ENCODE measurements around the gene LRP8.

The LRP8 gene

DNA sequence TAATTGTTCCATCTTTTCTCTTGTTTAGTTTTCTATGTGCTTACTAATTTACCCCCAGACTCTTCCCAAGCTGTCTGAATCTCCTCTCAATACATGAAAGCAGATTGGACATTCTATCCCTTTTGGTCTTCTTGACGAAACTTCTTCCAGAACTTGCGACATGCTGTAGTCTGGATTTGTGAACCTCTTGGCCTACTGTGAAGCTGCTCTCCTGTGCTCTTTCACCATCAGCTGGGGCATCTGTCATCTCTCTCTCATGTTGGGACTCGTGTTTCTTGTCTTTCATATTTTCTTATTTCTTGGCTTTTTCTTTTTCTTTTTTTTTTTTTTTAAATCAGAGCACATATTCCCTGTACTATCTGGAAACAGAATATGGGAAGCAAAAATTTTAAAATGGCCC is 124.4 kb downstream of the LRP8 start:
- Histone ChIP-seq H3K79me2 (ENCODE audit: low read length) (peaks cover 2% of the 10 kb centered on the region), H2AFZ (ENCODE audit: low read length) (no peak overlapping the region), H3K9me3 (replicated peaks; ENCODE audit: insufficient read depth, low read length) (no peaks in the 10 kb centered on the region), H3K9me2 (replicated peaks; ENCODE audit: insufficient read depth, low read length) (no peaks in the 10 kb centered on the region), H4K20me1 (ENCODE audit: insufficient read depth, low read length) (no peaks in the 10 kb centered on the region), H3K4me1 (ENCODE audit: low read length) (no peaks in the 10 kb centered on the region), H3K4me3 (ENCODE audit: low read length) (no peak overlapping the region), H3K27me3 (replicated peaks; ENCODE audit: insufficient read depth, low read length) (no peaks in the 10 kb centered on the region), H3F3A (ENCODE audit: insufficient read depth, low read length) (no peaks in the 10 kb centered on the region), H3K4me2 (ENCODE audit: low read depth, low read length) (no peak overlapping the region), H3K36me3 (replicated peaks; ENCODE audit: insufficient read depth, low read length) (0 out of 2 replicates have a peak, but pooled peaks cover 3% of the 10 kb centered on the region), H3K9ac (ENCODE audit: low read length) (no peak overlapping the region), H3K27ac (ENCODE audit: low read length) (no peak overlapping the region)
- TF ChIP-seq, protein P1, sequence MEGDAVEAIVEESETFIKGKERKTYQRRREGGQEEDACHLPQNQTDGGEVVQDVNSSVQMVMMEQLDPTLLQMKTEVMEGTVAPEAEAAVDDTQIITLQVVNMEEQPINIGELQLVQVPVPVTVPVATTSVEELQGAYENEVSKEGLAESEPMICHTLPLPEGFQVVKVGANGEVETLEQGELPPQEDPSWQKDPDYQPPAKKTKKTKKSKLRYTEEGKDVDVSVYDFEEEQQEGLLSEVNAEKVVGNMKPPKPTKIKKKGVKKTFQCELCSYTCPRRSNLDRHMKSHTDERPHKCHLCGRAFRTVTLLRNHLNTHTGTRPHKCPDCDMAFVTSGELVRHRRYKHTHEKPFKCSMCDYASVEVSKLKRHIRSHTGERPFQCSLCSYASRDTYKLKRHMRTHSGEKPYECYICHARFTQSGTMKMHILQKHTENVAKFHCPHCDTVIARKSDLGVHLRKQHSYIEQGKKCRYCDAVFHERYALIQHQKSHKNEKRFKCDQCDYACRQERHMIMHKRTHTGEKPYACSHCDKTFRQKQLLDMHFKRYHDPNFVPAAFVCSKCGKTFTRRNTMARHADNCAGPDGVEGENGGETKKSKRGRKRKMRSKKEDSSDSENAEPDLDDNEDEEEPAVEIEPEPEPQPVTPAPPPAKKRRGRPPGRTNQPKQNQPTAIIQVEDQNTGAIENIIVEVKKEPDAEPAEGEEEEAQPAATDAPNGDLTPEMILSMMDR (IDR thresholded peaks at IDR 0.05; ENCODE audit: low read length): no peak
- no peak for TF ChIP-seq EZH2 (optimal IDR thresholded peaks at IDR 0.05; ENCODE audit: low read depth, low read length)
- TF ChIP-seq EZH2phosphoT487 (IDR thresholded peaks at IDR 0.05; ENCODE audit: low read length): no peak
- no peak for DNase-seq

DNA sequence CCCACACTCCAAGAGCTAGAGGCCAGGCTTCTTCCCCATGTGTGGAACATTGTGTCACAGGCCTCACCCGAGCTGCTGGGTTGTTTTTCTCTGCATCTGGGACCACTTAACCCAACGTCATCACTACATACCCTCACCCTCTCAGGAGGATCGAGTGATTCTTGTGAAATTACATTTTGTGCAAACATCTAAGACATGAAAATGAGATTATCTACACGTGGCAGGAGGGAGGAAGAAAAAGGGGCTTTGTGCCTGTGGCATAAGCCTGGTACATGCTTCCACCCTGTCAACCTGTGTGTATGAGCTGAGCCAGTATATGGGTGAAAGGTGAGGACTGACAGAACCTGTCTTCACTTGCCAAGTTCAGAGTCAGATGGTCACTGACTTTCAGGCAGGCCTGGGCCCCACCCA is 129.6 kb downstream of the LRP8 start:
- Histone ChIP-seq H3K4me1 (ENCODE audit: low read length) (no peaks in the 10 kb centered on the region), H4K20me1 (ENCODE audit: insufficient read depth, low read length) (no peaks in the 10 kb centered on the region), H3K79me2 (ENCODE audit: low read length) (peaks cover 19% of the 10 kb centered on the region), H3F3A (ENCODE audit: insufficient read depth, low read length) (no peaks in the 10 kb centered on the region), H3K36me3 (replicated peaks; ENCODE audit: insufficient read depth, low read length) (no peaks in the 10 kb centered on the region), H3K9me3 (replicated peaks; ENCODE audit: insufficient read depth, low read length) (no peaks in the 10 kb centered on the region), H3K27me3 (replicated peaks; ENCODE audit: insufficient read depth, low read length) (no peaks in the 10 kb centered on the region), H2AFZ (ENCODE audit: low read length) (no peak overlapping the region), H3K4me2 (ENCODE audit: low read depth, low read length) (no peak overlapping the region; the same call in 1 of the 2 replicates), H3K9ac (ENCODE audit: low read length) (no peak overlapping the region), H3K4me3 (ENCODE audit: low read length) (no peak overlapping the region), H3K27ac (ENCODE audit: low read length) (no peak overlapping the region), H3K9me2 (replicated peaks; ENCODE audit: insufficient read depth, low read length) (no peaks in the 10 kb centered on the region)
- no peak for DNase-seq
- TF ChIP-seq EZH2 (optimal IDR thresholded peaks at IDR 0.05; ENCODE audit: low read depth, low read length) (no peak), EZH2phosphoT487 (IDR thresholded peaks at IDR 0.05; ENCODE audit: low read length) (no peak)
- TF ChIP-seq, protein P1 (IDR thresholded peaks at IDR 0.05; ENCODE audit: low read length): no peak

DNA sequence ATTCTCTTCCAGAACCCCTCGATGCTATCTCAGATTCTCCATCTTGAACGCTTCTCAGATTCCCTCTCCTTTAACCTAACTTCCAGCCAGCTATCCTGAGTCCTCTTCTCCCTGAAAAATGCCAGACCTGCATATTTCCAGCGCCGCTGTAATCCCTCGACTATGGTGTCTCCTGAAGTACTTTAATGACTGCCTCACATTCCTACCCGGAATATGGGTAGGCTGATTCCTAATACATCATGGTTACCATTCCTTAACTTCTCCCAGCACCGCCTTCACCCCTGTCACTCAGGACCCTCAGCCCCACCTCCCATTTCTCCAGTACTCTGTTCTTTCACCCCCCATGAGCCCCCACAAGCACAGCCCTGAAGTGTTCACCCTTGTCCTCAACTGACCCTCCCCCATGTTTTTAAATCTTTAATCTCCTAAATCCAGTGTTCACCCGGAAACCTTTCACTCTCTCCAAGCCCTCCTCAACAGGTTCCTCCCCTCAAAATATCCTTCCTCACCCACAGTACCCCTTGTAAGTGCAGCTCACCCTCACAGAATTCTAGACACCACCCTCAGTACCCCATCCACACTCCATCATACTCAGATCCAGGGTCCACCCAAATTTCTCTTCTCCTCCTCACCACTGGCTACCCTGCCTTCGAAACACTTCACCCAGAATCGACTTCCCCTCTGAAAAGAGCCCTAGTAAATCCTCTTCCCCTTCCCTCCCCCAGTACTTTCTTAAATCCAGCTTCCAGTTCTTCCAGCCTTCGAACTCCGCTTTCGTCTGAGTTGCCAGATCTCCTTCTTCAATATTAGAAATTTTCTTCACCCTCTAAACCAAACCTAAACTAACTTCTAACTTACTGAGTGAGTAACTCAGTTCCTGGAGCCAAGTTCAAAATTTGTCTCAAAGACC is 130.3 kb downstream of the LRP8 start:
- no peaks in the 10 kb centered on the region for H3K4me1 ChIP-seq (ENCODE audit: low read length)
- no peaks in the 10 kb centered on the region for H3K9me3 ChIP-seq (replicated peaks; ENCODE audit: insufficient read depth, low read length)
- peak overlapping the region; percentile 92 for H2AFZ ChIP-seq (ENCODE audit: low read length)
- DNase-seq: no peak
- peak overlapping the region; percentile 56; the same call in 1 of the 2 replicates for H3K27ac ChIP-seq (ENCODE audit: low read length)
- peak overlapping the region; percentile 94 for H3K9ac ChIP-seq (ENCODE audit: low read length)
- no peak for TF ChIP-seq EZH2phosphoT487 (IDR thresholded peaks at IDR 0.05; ENCODE audit: low read length)
- TF ChIP-seq, protein P1 (IDR thresholded peaks at IDR 0.05; ENCODE audit: low read length): no peak
- no peak for TF ChIP-seq EZH2 (optimal IDR thresholded peaks at IDR 0.05; ENCODE audit: low read depth, low read length)
- H3K4me3 ChIP-seq (ENCODE audit: low read length): peak overlapping the region; percentile 94
- no peaks in the 10 kb centered on the region for H3K36me3 ChIP-seq (replicated peaks; ENCODE audit: insufficient read depth, low read length)
- no peaks in the 10 kb centered on the region for H4K20me1 ChIP-seq (ENCODE audit: insufficient read depth, low read length)
- peaks cover 19% of the 10 kb centered on the region for H3K79me2 ChIP-seq (ENCODE audit: low read length)
- H3K4me2 ChIP-seq (ENCODE audit: low read depth, low read length): peak overlapping the region; percentile 89
- no peaks in the 10 kb centered on the region for H3K9me2 ChIP-seq (replicated peaks; ENCODE audit: insufficient read depth, low read length)
- H3F3A ChIP-seq (ENCODE audit: insufficient read depth, low read length): no peaks in the 10 kb centered on the region
- no peaks in the 10 kb centered on the region for H3K27me3 ChIP-seq (replicated peaks; ENCODE audit: insufficient read depth, low read length)

Measured in MM.1S (cell line).